HEK293 (cell line): ENCODE measurements around the gene RAB36.

Source experiments
- CTCF ChIA-PET: fragments of 350-600 bp; formaldehyde crosslinking; extraction: SDS; loops from one replicate; lab custom pipeline; 2021; ENCODE audit warnings: antibody characterized with exemption; lab: Yijun Ruan, JAX
- POLR2A ChIA-PET: fragments of 300-600 bp; formaldehyde crosslinking; extraction: SDS; loops from one replicate; lab custom pipeline; 2020; ENCODE audit warnings: antibody characterized with exemption, inconsistent platforms; lab: Yijun Ruan, JAX
- H3K27ac ChIP-seq: fragments of 200-500 bp; sonication (Bioruptor generic); 2 replicates; pipeline ENCODE4 v1.5.1; 2014; ENCODE audit warnings: low read depth, low read length, control low read depth, inconsistent platforms; ENCODE audit errors: extremely low read depth
- H3K36me3 ChIP-seq, 2 experiments: fragments of 200-500 bp in 1 of 2; sonication (Bioruptor generic) in 1 of 2; 1 replicate in 1 of 2; 2 replicates in 1 of 2; pipeline ENCODE4 v1.5.1; 2014 to 2017; ENCODE audit warnings: inconsistent platforms in 2 of 2, low read length in 2 of 2; ENCODE audit not compliant: control insufficient read depth in 2 of 2, insufficient read depth in 1 of 2
- H3K4me1 ChIP-seq: fragments of 200-500 bp; sonication (Bioruptor generic); 2 replicates; pipeline ENCODE4 v1.5.1; 2014; ENCODE audit warnings: mild to moderate bottlenecking, low read length, inconsistent platforms; ENCODE audit not compliant: control insufficient read depth, insufficient read depth
- H3K4me3 ChIP-seq: 2 replicates; pipeline ENCODE4 v1.5.1; 2011; ENCODE audit warnings: low read depth, mild to moderate bottlenecking, control low read depth, low read length, moderate library complexity
- H3K9me3 ChIP-seq: fragments of 200-500 bp; sonication (Bioruptor generic); 2 replicates; pipeline ENCODE4 v1.5.1; 2014; ENCODE audit warnings: low read depth, low read length, inconsistent platforms; ENCODE audit not compliant: control insufficient read depth, insufficient read depth
- KLF1 ChIP-seq: fragments of 450-650 bp; formaldehyde crosslinking; IDR thresholded peaks from 2 replicates; pipeline ENCODE4 v1.5.1; 2016; ENCODE audit warnings: missing biosample characterization, missing genetic modification characterization
- KLF16 ChIP-seq: fragments of 450-650 bp; formaldehyde crosslinking; IDR thresholded peaks from 2 replicates; pipeline ENCODE4 v1.5.1; 2017; ENCODE audit warnings: missing biosample characterization, missing genetic modification characterization
- KLF8 ChIP-seq: fragments of 450-650 bp; formaldehyde crosslinking; IDR thresholded peaks from 2 replicates; pipeline ENCODE4 v1.5.1; 2016; ENCODE audit warnings: missing biosample characterization, missing genetic modification characterization
- ZFHX2 ChIP-seq: fragments of 450-650 bp; formaldehyde crosslinking; conservative IDR thresholded peaks from 2 replicates; pipeline ENCODE4 v1.5.1; 2016; ENCODE audit warnings: missing biosample characterization, missing genetic modification characterization
- ZNF121 ChIP-seq: fragments of 450-650 bp; formaldehyde crosslinking; IDR thresholded peaks from 2 replicates; pipeline ENCODE4 v1.5.1; 2016; ENCODE audit warnings: missing biosample characterization, missing genetic modification characterization
- ZNF140 ChIP-seq: fragments of 450-650 bp; formaldehyde crosslinking; IDR thresholded peaks from 2 replicates; pipeline ENCODE4 v1.5.1; 2016; ENCODE audit warnings: missing biosample characterization, missing genetic modification characterization
- ZNF23 ChIP-seq: fragments of 450-650 bp; formaldehyde crosslinking; IDR thresholded peaks from 2 replicates; pipeline ENCODE4 v1.5.1; 2016; ENCODE audit warnings: missing biosample characterization, missing genetic modification characterization, borderline replicate concordance
- ZNF26 ChIP-seq: fragments of 450-650 bp; formaldehyde crosslinking; IDR thresholded peaks from 2 replicates; pipeline ENCODE4 v1.5.1; 2016; ENCODE audit warnings: missing biosample characterization, missing genetic modification characterization
- ZNF416 ChIP-seq: fragments of 450-650 bp; formaldehyde crosslinking; IDR thresholded peaks from 2 replicates; pipeline ENCODE4 v1.5.1; 2016; ENCODE audit warnings: missing biosample characterization, missing genetic modification characterization
- ZNF48 ChIP-seq: fragments of 450-650 bp; formaldehyde crosslinking; IDR thresholded peaks from 2 replicates; pipeline ENCODE4 v1.5.1; 2016; ENCODE audit warnings: missing biosample characterization, missing genetic modification characterization
- ZNF521 ChIP-seq: fragments of 450-650 bp; formaldehyde crosslinking; IDR thresholded peaks from 2 replicates; pipeline ENCODE4 v1.5.1; 2017; ENCODE audit warnings: missing biosample characterization, mild to moderate bottlenecking, missing genetic modification characterization
- ZNF544 ChIP-seq: fragments of 450-650 bp; formaldehyde crosslinking; IDR thresholded peaks from 2 replicates; pipeline ENCODE4 v1.5.0; 2017; ENCODE audit warnings: missing biosample characterization, missing genetic modification characterization
- ZNF621 ChIP-seq: fragments of 450-650 bp; formaldehyde crosslinking; IDR thresholded peaks from 2 replicates; pipeline ENCODE4 v1.5.1; 2017; ENCODE audit warnings: missing biosample characterization, missing genetic modification characterization
- ZNF623 ChIP-seq: fragments of 450-650 bp; formaldehyde crosslinking; IDR thresholded peaks from 2 replicates; pipeline ENCODE4 v1.5.1; 2016; ENCODE audit warnings: missing biosample characterization, missing genetic modification characterization
- ZNF664 ChIP-seq: fragments of 450-650 bp; formaldehyde crosslinking; IDR thresholded peaks from 2 replicates; pipeline ENCODE4 v1.5.1; 2016; ENCODE audit warnings: missing biosample characterization, missing genetic modification characterization
- ZNF677 ChIP-seq: fragments of 450-650 bp; IDR thresholded peaks from 2 replicates; pipeline ENCODE4 v1.5.0; 2018; ENCODE audit warnings: missing biosample characterization, mild to moderate bottlenecking, missing genetic modification characterization, moderate library complexity
- ZNF701 ChIP-seq: fragments of 450-650 bp; formaldehyde crosslinking; IDR thresholded peaks from 2 replicates; pipeline ENCODE4 v1.5.1; 2016; ENCODE audit warnings: missing biosample characterization, missing genetic modification characterization
- ZNF785 ChIP-seq: fragments of 450-650 bp; formaldehyde crosslinking; IDR thresholded peaks from 2 replicates; pipeline ENCODE4 v1.5.1; 2016; ENCODE audit warnings: missing biosample characterization, missing genetic modification characterization
- TF ChIP-seq, protein P1 (sequence below): fragments of 450-650 bp; IDR thresholded peaks from 2 replicates; pipeline ENCODE4 v1.5.1; 2018; ENCODE audit warnings: missing biosample characterization, mild to moderate bottlenecking, missing genetic modification characterization
- TF ChIP-seq, protein P2 (sequence below): fragments of 450-650 bp; formaldehyde crosslinking; IDR thresholded peaks from 2 replicates; pipeline ENCODE4 v1.5.1; 2016; ENCODE audit warnings: missing biosample characterization, missing genetic modification characterization
- TF ChIP-seq, protein P3 (sequence below): fragments of 450-650 bp; formaldehyde crosslinking; IDR thresholded peaks from 2 replicates; pipeline ENCODE4 v1.5.1; 2016; ENCODE audit warnings: missing biosample characterization, missing genetic modification characterization
- TF ChIP-seq, protein P4 (sequence below): fragments of 450-650 bp; formaldehyde crosslinking; IDR thresholded peaks from 2 replicates; pipeline ENCODE4 v1.5.1; 2017; ENCODE audit warnings: missing biosample characterization, missing genetic modification characterization
- TF ChIP-seq, protein P5 (sequence below): fragments of 450-650 bp; formaldehyde crosslinking; IDR thresholded peaks from 2 replicates; pipeline ENCODE4 v1.5.1; 2016; ENCODE audit warnings: missing biosample characterization, missing genetic modification characterization
- TF ChIP-seq, protein P6 (sequence below): fragments of 450-650 bp; formaldehyde crosslinking; IDR thresholded peaks from 2 replicates; pipeline ENCODE4 v1.5.1; 2017; ENCODE audit warnings: missing biosample characterization, missing genetic modification characterization

RAB36 gene

GRCh38 chr22:23144432-23144831 lies 845 bp upstream of the RAB36 start:
- Histone ChIP-seq H3K4me3 (no peak overlapping the region), H3K4me1 (peaks cover 5% of the 10 kb centered on the region; the same call in 1 of the 2 replicates)
- TF ChIP-seq ZNF785 (tag by site-specific recombination) (no peak), KLF8 (tag by site-specific recombination) (no peak), KLF16 (no peak), ZNF48 (no peak), ZNF121 (tag by site-specific recombination) (peak; percentile 58), ZNF416 (tag by site-specific recombination) (no peak)
- TF ChIP-seq, protein P1, sequence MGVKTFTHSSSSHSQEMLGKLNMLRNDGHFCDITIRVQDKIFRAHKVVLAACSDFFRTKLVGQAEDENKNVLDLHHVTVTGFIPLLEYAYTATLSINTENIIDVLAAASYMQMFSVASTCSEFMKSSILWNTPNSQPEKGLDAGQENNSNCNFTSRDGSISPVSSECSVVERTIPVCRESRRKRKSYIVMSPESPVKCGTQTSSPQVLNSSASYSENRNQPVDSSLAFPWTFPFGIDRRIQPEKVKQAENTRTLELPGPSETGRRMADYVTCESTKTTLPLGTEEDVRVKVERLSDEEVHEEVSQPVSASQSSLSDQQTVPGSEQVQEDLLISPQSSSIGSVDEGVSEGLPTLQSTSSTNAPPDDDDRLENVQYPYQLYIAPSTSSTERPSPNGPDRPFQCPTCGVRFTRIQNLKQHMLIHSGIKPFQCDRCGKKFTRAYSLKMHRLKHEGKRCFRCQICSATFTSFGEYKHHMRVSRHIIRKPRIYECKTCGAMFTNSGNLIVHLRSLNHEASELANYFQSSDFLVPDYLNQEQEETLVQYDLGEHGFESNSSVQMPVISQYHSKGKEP (tag by site-specific recombination): no peak
- TF ChIP-seq, protein P2, sequence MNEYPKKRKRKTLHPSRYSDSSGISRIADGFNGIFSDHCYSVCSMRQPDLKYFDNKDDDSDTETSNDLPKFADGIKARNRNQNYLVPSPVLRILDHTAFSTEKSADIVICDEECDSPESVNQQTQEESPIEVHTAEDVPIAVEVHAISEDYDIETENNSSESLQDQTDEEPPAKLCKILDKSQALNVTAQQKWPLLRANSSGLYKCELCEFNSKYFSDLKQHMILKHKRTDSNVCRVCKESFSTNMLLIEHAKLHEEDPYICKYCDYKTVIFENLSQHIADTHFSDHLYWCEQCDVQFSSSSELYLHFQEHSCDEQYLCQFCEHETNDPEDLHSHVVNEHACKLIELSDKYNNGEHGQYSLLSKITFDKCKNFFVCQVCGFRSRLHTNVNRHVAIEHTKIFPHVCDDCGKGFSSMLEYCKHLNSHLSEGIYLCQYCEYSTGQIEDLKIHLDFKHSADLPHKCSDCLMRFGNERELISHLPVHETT (tag by site-specific recombination): no peak
- TF ChIP-seq, all 188 proteins: peak for 1
- ChIA-PET POLR2A (interaction anchor here (0.5 to 1.7 kb wide), 5 partner anchors 10 to 24 kb away, joined by 3 to 10 read pairs (median 5); no protein-coding TSS in a partner anchor), CTCF (interaction anchor here (0.6 to 2.2 kb wide), 12 partner anchors 9 to 1152 kb away, joined by 3 to 15 read pairs (median 4); no protein-coding TSS in a partner anchor)
- Histone ChIP-seq H3K36me3 (peaks cover 0 to 27% of the 10 kb centered on the region in 2 experiments; a peak in 1 of 3 replicates), H3K27ac (no peak overlapping the region), H3K9me3 (no peaks in the 10 kb centered on the region)

DNA sequence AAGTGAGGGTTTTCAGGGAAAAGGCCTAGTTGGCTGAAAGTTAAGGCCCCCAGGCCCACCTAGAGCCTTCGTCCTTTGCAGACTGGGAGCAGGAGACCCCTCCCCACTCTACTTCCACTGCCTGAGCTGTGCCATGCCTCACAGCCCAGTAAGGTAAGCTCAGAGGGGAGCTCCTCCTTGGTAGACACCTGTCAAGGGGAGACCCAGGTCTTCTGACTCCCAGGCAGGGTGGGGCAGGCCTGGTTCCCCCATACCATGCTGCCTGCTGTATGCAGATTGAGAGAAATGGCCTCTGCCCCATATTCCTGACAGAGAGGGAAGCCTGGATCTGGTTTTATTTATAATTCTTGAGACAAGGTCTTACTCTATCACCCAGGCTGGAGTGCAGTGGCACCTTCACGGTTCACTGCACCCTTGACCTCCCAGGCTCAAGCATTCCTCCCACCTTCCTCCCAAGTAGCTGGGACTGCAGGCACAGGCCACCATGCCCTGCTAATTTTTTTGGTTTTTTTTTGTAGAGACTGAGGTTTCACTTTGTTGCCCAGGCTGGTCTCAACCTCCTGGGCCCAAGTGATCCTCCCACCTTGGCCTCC lies 697 bp downstream of the RAB36 start:
- Histone ChIP-seq H3K9me3 (no peaks in the 10 kb centered on the region), H3K36me3 (peaks cover 0 to 39% of the 10 kb centered on the region in 2 experiments; a peak in 1 of 3 replicates), H3K4me1 (peaks cover 5% of the 10 kb centered on the region; the same call in 1 of the 2 replicates), H3K4me3 (peak overlapping the region; percentile 70), H3K27ac (0 out of 2 replicates have a peak overlapping the region, but pooled peaks have one; percentile 19)
- ChIA-PET CTCF (interaction anchor here (0.5 to 2.2 kb wide), 7 partner anchors 10 to 676 kb away, joined by 3 to 15 read pairs (median 5); no protein-coding TSS in a partner anchor), POLR2A (interaction anchor here (0.5 to 1.7 kb wide), 7 partner anchors 8 to 41 kb away, joined by 3 to 10 read pairs (median 4); no protein-coding TSS in a partner anchor)
- TF ChIP-seq, protein P3, sequence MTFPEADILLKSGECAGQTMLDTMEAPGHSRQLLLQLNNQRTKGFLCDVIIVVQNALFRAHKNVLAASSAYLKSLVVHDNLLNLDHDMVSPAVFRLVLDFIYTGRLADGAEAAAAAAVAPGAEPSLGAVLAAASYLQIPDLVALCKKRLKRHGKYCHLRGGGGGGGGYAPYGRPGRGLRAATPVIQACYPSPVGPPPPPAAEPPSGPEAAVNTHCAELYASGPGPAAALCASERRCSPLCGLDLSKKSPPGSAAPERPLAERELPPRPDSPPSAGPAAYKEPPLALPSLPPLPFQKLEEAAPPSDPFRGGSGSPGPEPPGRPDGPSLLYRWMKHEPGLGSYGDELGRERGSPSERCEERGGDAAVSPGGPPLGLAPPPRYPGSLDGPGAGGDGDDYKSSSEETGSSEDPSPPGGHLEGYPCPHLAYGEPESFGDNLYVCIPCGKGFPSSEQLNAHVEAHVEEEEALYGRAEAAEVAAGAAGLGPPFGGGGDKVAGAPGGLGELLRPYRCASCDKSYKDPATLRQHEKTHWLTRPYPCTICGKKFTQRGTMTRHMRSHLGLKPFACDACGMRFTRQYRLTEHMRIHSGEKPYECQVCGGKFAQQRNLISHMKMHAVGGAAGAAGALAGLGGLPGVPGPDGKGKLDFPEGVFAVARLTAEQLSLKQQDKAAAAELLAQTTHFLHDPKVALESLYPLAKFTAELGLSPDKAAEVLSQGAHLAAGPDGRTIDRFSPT: no peak
- TF ChIP-seq ZNF621 (tag by site-specific recombination) (no peak), KLF1 (tag by site-specific recombination) (no peak), ZNF140 (tag by site-specific recombination) (no peak), ZNF677 (tag by site-specific recombination) (no peak), ZNF26 (tag by site-specific recombination) (no peak), ZNF623 (tag by site-specific recombination) (no peak), ZNF521 (tag by site-specific recombination) (no peak), ZNF23 (tag by site-specific recombination) (no peak), ZFHX2 (tag by site-specific recombination) (0 out of 2 replicates have a peak, but pooled peaks have one; percentile 11), ZNF701 (tag by site-specific recombination) (no peak), ZNF664 (tag by site-specific recombination) (no peak), ZNF544 (tag by site-specific recombination) (no peak)
- TF ChIP-seq, protein P4, sequence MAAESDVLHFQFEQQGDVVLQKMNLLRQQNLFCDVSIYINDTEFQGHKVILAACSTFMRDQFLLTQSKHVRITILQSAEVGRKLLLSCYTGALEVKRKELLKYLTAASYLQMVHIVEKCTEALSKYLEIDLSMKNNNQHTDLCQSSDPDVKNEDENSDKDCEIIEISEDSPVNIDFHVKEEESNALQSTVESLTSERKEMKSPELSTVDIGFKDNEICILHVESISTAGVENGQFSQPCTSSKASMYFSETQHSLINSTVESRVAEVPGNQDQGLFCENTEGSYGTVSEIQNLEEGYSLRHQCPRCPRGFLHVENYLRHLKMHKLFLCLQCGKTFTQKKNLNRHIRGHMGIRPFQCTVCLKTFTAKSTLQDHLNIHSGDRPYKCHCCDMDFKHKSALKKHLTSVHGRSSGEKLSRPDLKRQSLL (tag by site-specific recombination): peak; percentile 78; the same call in 1 of the 2 replicates
- TF ChIP-seq, protein P5, sequence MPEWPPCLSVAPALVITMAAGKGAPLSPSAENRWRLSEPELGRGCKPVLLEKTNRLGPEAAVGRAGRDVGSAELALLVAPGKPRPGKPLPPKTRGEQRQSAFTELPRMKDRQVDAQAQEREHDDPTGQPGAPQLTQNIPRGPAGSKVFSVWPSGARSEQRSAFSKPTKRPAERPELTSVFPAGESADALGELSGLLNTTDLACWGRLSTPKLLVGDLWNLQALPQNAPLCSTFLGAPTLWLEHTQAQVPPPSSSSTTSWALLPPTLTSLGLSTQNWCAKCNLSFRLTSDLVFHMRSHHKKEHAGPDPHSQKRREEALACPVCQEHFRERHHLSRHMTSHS (tag by site-specific recombination): no peak
- TF ChIP-seq, protein P6, sequence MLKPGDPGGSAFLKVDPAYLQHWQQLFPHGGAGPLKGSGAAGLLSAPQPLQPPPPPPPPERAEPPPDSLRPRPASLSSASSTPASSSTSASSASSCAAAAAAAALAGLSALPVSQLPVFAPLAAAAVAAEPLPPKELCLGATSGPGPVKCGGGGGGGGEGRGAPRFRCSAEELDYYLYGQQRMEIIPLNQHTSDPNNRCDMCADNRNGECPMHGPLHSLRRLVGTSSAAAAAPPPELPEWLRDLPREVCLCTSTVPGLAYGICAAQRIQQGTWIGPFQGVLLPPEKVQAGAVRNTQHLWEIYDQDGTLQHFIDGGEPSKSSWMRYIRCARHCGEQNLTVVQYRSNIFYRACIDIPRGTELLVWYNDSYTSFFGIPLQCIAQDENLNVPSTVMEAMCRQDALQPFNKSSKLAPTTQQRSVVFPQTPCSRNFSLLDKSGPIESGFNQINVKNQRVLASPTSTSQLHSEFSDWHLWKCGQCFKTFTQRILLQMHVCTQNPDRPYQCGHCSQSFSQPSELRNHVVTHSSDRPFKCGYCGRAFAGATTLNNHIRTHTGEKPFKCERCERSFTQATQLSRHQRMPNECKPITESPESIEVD (tag by site-specific recombination): no peak
